GM18517 (cell line): ENCODE results near the gene DISP2.

Experiments used
- ATAC-seq: cut with Tn5 transposase; IDR thresholded peaks from one replicate; pipeline ENCODE4 v1.9.1; 2021; ENCODE audit warnings: mild to moderate bottlenecking, moderate library complexity; ENCODE audit not compliant: unreplicated experiment

Gene DISP2

GRCh38 chr15:40361640-40362039, 3.6 kb downstream of the DISP2 start:
- ATAC-seq, result no peak

- no peak for ATAC-seq
These were observed 5.6 kb downstream of the DISP2 start for GRCh38 chr15:40363611-40364010.

GRCh38 chr15:40364251-40364650, 6.2 kb downstream of the DISP2 start:
- no peak for ATAC-seq

- ATAC-seq, result no peak
These were observed 7.0 kb downstream of the DISP2 start for GRCh38 chr15:40365016-40365415.

- ATAC-seq, result no peak
These were observed 7.8 kb downstream of the DISP2 start for GRCh38 chr15:40365624-40366456.

- no peak for ATAC-seq
These were observed 8.7 kb downstream of the DISP2 start for GRCh38 chr15:40366457-40367370.

- no peak for ATAC-seq
These were observed 9.3 kb downstream of the DISP2 start for GRCh38 chr15:40367371-40367685.

- ATAC-seq, result peak; percentile 85
These were observed 9.9 kb downstream of the DISP2 start for GRCh38 chr15:40367686-40368611.

GRCh38 chr15:40368719-40369473, 10.9 kb downstream of the DISP2 start:
- ATAC-seq, result no peak

- ATAC-seq, result no peak
These were observed 11.5 kb downstream of the DISP2 start for GRCh38 chr15:40369474-40369869.

GRCh38 chr15:40369971-40370370, 12.0 kb downstream of the DISP2 start:
- no peak for ATAC-seq

GRCh38 chr15:40372981-40373380, 15.0 kb downstream of the DISP2 start:
- ATAC-seq, result no peak

- no peak for ATAC-seq
These were observed 19.6 kb downstream of the DISP2 start for GRCh38 chr15:40377606-40378005.

- ATAC-seq, result no peak
These were observed 21.4 kb downstream of the DISP2 start for GRCh38 chr15:40379374-40379773.

- ATAC-seq, result no peak
These were observed 21.8 kb downstream of the DISP2 start for GRCh38 chr15:40379853-40380252.

GRCh38 chr15:40380636-40381035, 22.6 kb downstream of the DISP2 start:
- ATAC-seq, result no peak

- ATAC-seq, result no peak
These were observed 24.0 kb downstream of the DISP2 start for GRCh38 chr15:40381818-40382529.

GRCh38 chr15:40382580-40383456, 24.8 kb downstream of the DISP2 start, which contains the start of gene KNSTRN:
Gene KNSTRN, plus strand, starts transcription at chr15:40382721. Its CDS starts 115 bp downstream, at chr15:40382836.
- ATAC-seq, result peak; percentile 91
